ENCODE results near the gene CPT1C.

CPT1C gene

DNA sequence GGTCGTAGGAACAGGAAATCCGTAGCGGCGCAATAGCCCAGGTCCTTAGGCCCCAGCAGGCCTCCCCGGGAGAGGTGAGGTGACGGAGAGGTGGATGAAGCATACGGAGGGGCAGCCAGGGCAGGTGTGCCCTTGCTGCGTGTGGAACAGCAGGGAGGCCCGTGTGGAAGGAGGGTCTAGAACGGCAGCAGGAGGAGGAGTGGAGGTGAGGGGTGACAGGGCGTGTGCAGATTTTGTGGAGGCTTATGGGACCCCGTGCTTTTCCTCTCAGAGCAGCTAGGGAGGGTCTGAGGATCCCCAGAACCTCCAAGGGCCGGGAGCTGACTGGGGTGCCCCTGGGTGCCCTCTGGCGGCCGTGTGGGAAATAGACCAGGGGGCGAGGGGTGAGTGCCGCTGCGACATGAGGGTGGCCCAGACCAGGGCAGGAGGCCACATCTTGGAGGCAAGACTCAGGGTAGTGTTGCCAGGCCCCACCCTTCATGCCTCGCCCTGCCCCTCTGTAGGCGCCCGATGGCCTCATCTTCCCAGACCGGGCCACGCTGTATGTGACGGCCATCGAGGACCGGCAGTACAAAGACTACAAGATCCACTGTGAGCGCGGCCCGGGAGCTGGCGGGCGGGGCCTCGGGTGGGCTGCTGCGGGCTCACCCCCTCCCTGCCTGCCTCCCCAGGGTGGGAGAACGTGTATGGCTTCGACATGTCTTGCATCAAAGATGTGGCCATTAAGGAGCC, 6.5 kb upstream of the CPT1C start:
- peak; percentile 65 for DNase-seq

DNA sequence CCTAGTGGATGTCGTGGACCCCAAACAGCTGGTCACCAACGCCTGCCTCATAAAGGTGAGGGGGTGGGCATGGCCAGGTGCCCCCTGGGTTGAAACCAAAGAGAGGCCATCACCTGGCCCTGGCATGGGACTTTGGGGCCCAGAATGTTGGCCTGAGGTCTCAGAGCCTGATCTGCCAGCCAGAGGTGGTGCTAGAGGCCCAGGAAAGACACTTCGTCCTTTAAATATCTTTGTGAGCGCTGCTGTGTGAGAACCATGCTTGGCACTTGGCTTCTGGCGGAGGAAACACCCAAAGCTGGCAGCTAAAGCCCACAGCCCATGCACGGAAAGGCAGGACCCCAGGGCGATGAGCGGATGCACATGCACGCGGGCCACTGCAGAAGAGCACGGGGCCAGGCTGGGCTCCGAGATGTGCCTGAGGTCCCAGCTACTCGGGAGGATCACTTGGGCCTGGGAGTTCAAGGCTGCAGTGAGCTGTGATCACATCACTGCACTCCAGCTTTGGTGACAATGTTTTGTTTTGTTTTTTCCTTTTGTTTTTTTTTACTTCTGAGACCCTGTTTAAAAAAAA, 5.8 kb upstream of the CPT1C start:
- no peak for DNase-seq

DNA sequence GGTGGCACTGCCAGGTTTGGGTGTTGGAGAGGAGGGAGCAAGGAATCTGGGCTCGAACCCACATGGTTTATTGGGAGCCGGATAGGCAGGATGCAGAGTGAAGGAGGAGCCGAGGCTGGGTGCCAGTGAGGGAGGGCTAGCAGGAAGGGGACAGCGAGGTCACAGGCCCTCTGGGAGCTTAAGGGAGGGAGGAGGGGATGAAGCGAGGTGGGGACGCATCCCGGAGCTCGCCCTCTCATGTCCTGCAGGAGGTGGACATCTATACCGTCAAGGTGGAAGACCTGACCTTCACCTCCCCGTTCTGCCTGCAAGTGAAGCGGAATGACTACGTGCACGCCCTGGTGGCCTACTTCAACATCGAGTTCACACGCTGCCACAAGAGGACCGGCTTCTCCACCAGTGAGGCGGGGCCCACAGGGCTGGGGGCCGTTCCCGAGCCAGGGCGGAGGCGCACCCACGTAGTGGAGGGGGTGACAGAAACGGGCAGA, 5.0 kb upstream of the CPT1C start:
- no peak for DNase-seq

DNA sequence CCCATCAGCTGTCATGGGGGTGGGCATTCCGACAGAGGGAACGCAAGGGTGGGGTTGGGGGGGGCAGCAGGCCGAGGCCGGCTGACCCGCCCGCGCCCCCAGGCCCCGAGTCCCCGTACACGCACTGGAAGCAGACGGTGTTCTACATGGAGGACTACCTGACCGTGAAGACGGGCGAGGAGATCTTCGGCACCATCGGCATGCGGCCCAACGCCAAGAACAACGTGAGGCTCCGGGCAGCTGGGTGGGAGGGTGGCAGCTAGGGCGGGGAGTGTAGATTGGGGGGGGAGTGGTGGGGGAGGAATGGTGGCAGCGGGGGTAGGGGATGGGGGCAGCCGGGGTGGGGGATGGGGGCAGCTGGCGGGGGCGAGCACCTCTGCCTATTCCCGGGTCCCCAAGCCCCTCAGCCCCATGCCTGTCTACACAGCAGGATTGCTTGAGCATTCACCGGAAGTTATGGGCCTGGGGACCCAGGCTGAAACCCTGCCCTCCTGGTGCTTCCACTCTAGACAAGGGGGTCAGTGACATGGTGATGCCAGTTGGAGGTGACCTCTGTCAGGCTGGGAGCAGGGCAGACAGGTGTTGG, 4.3 kb upstream of the CPT1C start:
- no peak for DNase-seq

DNA sequence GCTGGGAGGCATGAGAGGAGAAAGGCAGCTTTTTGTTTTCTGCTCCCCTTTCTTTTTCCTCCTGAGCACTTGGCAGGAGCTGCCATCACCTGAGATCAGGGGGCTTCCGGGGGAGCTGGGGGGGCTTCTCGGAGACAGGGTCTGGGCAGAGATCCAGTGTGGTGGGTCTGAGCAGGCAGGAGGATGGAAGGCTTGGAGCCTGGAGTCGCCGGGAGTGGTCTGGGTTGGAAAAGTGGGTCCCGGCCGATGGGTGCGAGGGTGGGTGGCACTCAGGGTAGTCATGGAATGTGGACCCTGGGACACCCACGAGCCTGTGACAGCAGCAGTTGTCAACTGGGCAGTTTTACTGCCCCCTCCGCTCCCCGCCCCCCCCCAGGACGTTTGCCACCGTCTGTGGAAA, 3.8 kb upstream of the CPT1C start:
- DNase-seq: no peak

DNA sequence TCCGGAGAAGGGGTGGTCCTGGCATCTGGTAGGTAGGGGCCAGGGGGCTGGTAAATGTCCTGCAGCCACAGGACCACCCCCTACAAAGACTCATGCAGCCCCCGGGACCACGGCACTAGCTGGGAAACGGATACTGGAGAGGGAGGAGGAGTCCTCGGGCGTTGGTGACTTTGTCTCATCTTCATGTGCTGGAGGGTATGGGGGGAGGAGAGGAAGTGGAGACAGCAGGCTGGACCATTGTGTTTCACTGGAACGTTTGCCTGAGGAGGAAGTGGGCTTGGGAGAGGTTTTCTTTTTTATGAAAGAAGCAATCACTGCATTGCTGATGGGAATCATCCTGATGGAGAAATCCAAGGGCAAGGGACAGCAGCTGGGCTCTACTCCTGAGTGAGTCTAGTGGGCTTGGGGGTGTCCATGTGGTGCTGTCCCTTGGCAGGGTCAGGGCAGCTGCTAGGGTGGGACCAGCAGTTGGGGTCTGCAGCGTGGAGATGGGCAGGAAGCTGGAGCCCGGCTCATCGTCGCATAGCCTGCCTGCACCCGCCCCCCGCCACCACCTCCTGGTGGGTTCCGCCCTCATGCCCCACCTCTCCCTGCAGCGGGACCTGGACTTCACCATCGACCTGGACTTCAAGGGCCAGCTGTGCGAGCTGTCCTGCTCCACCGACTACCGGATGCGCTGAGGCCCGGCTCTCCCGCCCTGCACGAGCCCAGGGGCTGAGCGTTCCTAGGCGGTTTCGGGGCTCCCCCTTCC, 3.2 kb upstream of the CPT1C start:
- DNase-seq: no peak

DNA sequence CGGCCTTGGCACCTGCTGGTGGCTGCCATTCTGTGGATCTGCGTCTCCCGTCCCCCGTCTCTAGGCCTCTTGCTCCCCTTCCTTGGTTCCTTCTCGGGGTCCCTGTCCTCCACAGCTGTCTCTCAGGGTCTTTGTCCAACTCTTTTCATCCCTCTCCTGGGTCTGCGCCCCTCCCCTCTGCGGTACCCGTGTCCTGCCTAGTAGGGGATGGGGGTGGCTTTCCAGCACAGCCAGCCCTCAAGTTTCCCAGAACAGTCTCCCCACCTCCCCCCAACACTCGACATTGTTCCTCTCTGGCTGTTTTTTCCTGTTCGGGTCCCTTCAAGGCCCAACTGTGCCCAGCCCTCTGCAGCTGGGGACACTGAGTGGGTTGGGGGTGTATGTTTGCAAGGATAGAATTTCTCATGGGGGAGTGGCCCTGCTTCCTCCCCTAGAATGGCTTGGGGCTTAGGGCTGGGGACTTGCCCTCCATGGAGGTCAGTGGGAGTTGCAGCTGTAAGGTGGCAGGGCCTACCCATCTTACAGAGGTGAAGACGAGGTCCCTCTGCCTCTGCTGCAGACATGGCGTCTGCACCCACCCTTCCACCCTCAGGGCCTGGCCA, 2.3 kb upstream of the CPT1C start:
- DNase-seq: no peak

DNA sequence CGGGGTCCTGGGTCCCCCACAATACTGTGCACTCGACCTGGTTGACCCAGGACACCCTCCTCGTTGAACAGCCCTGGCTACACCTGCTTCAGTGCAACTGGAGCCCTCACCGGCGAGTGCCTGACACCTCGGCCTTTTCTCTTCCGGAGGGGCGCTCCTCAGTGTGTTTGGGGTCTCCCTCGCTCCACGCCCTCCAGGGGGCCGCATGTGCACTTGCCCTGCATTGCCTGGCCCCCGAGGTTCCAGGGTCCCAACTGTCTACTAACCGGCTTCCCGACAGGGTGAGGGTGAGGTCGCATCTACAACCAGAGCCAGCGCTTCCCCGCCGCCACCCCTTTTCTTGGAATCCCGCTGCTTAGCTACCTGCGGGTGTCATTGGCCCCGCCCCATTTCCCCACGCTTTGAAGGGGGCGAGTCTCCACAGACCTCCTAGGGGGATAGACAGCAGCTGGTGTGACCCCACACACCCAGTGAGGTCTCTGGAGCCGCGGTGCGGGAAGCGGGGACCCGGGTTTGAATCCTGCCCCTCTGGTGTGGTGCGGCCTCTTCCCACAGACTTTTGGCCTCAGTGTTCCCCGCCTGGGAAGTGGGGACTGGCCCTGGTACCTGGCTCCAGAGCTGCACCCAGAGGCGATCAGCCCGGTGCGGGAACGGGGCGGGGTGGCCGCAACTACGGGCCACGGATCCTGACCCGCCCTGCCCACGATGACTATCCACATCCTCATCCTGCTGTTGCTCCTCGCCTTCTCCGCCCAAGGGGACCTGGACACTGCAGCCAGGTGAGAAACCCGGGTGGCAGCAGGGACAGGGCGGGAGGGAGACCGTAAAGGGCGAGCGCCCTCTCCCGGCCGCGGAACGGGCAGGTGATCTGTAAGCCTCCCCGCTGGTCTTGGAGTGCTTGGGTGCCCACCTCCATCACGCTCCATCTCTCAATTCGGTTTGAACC, 1.5 kb upstream of the CPT1C start, which contains the start of gene ADM5:
ADM5 (plus strand) TSS at position 462 of the 946 bp plus-strand sequence; CDS start at position 706, 244 bp downstream.
- DNase-seq: no peak

DNA sequence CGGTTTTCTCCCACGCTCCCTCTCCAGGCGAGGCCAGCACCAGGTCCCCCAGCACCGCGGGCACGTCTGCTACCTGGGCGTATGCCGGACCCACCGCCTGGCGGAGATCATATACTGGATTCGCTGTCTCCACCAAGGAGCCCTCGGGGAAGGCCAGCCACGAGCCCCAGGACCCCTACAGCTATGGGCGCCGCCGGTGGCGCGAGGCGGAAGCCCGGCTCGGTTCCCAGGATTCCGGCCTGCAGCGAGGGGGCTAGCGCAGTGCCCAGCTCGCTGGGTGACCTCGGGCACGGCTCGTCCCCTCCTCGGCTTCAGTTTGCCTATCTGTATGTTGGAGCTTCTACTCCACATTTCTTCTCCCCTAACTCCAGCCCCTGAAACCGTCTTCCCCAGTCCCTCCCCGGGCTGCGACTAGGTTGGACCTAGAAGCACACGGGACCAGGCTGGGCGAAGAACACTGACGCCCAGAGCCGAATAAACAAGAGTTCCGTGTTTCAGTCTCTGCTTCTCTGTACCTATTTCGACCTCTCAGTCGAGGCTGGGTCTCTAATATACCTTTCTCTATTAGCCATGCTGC, 749 bp upstream of the CPT1C start:
- no peak for DNase-seq

DNA sequence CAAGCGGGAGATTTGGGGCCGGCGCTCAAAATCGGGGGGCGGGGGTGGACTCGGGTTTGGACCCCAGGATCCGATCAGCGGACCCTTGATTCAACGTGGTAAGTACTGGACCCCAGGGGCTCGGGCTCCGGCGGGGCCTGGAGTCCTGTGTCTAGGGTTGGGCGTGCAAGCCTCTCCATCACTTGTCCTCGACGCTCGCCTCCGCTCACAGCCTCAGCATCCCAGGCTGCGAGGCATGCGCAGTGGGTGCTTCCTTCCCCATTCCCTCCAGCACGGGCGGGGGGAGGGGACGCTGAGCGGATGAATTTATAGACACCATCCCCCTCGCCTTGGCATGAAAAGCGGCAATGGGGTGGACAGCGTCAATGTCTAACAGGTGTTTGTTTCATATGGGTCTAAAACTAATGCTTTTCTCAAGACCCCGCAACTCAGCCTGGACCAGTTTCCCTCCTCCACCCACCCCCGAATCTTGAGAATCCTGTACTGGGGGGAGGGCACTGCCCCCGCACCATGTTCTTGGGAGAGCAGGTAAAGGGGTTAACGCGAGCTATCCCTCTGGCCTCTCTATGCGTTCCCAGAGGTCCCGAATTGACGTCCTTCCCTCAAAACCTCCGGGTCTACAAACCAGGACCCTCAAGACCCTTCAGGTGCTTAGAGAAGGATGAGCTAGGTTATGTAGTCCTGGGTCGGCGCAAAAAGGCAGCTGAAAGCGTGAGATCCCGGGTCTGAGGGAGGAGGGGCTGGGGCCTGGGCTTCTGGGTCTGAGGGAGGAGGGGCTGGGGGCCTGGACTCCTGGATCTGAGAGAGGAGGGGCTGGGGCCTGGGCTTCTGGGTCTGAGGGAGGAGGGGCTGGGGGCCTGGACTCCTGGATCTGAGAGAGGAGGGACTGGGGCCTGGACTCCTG, 579 bp downstream of the CPT1C start:
- DNase-seq: no peak

DNA sequence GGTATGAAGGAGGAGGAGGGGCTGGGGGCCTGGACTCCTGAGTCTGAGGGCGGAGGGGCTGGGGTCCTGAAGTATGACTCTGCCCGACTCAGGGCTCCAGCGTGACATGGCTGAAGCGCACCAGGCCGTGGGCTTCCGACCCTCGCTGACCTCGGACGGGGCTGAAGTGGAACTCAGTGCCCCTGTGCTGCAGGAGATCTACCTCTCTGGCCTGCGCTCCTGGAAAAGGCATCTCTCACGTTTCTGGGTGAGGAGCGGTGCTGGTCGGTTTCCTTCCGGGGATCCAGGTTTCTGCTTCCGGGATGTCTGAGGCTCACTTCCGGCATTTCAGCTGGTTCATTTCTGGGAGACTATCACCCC, 1.2 kb downstream of the CPT1C start:
- DNase-seq: no peak

DNA sequence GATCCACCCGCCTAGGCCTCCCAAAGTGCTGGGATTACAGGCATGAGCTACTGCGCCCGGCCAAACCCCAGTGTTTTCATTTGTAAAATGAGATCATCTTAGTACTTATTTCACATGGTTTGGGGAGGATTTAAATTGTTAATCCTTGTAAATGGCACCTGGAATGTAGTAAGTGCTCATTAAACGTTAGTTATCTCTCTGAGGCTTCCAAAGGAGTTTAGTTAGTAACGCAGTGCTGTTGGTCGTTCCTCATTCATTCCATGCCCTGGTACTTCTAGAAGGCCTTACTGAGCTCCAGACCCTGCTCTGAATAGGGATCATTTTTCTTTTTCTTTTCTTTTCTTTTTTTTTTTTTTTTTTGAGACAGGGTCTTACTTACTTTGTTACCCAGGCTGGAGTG, 5.2 kb downstream of the CPT1C start:
- no peak for DNase-seq

DNA sequence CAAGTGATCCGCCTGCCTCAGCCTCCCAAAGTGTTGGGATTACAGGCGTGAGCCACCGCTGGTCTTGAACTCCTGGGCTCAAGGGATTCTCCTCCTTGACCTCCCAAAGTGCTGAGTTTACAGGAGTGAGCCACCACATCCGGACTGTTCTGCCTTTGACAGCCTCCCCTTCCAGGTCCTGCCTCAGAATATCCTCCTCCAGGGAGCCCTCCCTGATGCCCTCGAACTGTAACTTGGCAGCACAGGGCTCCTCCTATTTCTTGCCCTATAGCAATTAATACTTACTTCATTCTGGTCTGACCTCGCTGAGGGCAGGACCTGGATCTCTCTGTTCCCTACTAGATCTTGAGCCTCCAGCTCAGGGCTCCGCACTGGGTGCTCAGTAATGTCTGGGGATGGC, 5.9 kb downstream of the CPT1C start:
- no peak for DNase-seq

DNA sequence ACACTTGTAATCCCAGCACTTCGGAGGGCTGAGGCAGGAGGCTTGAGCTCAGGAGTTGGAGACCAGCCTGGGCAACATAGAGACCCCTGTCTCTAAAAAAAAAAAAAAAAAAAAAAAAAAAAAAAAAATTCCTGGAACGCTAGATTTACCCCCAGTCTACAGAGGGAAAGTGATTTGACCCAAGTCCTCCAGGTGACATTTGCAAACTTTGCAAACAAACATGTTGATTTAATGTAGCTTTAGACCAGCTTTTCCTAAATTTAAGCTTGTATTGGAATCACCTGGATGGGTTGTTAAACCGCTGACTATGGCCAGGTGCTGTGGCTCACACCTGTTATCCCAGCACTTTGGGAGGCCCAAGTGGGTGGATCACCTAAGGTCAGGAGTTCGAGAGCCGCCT, 8.4 kb downstream of the CPT1C start:
- DNase-seq: no peak

DNA sequence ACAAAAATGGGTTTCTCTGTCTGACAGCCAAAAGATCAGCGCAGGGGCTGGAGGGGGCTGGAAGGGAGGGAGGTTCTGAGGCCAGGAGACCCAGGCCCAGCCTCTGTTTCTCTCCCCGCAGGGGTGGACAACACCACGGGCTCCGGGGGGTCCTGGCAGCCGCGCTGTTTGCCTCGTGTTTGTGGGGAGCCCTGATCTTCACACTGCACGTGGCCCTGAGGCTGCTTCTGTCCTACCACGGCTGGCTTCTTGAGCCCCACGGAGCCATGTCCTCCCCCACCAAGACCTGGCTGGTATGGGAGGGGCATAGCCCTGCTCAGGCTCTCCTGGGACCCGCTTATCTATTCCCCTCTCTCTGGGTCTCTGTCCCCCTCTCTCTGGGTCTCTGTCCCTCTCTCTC, 9.6 kb downstream of the CPT1C start:
- no peak for DNase-seq

DNA sequence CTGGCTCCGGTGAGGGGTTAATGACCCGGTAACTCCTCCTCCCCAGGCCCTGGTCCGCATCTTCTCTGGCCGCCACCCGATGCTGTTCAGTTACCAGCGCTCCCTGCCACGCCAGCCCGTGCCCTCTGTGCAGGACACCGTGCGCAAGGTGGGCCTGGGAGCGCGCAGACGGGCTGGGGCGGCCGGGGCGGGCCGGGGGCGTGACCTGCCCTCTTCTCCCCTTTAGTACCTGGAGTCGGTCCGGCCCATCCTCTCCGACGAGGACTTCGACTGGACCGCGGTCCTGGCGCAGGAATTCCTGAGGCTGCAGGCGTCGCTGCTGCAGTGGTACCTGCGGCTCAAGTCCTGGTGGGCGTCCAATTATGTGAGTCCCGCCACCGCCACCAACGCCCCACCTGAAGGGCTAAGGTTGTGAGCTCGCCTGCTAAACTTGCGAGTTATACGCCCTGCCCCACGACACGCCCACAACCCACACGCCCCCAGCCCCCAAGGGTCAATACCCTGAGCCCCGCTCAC, 10.4 kb downstream of the CPT1C start:
- DNase-seq: no peak

DNA sequence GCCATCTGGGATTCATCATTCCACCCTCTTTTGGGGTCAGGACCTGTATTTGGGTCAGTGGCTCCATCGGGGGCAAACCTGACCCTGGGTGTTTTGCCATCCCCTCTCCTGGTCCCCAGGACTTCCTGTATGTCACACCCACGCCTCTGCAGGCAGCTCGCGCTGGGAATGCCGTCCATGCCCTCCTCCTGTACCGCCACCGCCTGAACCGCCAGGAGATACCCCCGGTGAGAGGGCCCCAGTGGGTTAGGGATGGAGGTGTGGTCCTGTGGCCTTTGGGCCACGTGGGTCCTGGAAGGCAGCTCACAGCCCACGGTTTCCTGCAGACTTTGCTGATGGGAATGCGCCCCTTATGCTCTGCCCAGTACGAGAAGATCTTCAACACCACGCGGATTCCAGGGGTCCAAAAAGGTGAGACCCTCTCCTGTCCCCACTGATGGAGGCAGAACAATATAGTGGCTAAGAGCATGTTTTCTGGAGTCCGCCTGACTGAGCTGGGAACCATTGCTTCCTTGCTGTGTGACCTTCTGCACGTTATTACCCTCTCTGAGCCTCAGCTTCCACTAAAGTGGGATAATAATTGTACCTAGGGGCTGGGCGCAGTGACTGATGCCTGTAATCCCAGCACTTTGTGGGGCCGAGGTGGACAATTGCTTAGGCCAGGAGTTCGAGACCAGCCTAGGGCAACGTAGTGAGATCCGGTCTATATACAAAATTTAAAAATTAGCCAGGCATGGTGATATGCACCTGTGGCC, 14.1 kb downstream of the CPT1C start:
- no peak for DNase-seq

DNA sequence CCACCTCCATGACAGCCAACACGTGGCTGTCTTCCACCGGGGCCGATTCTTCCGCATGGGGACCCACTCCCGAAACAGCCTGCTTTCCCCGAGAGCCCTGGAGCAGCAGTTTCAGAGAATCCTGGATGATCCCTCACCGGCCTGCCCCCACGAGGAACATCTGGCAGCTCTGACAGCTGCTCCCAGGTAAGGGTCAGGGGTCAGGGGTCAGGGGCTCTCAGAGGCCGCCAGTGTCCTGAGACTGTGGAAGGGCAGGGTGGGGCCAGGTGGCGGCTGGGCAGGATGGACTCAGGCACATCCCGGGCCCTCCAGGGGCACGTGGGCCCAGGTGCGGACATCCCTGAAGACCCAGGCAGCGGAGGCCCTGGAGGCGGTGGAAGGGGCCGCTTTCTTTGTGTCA, 15.0 kb downstream of the CPT1C start:
- DNase-seq: no peak

DNA sequence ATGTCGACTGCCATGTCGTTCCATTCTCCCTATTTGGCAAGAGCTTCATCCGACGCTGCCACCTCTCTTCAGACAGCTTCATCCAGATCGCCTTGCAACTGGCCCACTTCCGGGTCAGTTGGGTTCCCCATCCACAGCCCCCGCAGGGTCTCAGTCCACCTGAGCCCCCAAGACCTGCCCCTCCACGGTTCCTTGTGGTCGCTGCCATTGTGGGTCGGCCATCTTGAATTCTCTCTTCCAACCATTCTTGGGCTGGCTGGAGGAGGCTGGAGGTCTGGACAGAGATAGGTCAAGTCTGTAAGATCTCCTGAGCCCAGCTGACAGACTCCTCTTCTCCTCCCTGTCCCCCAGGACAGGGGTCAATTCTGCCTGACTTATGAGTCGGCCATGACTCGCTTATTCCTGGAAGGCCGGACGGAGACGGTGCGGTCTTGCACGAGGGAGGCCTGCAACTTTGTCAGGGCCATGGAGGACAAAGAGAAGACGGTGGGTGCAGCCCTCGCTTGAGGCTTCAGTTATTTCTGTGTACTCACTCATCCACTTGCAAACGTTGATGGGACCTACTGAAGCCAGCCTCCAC, 19.5 kb downstream of the CPT1C start:
- no peak for DNase-seq

All from 8988T (cell line).